Fibroblast of lung (primary cell): ENCODE data around the gene SPINK6. TPM values are rescaled to one million over a fixed set of nuclear protein-coding genes. Genes with fewer than 3 reads are reported as not detected.

Source experiments
- DNase-seq, 2 donors: peaks; one replicate each; pipeline versions ENCODE4 v3.0.0 to v3.0.0-alpha.2; 2010; ENCODE audit warnings: low read depth in 2 of 2
- H2AFZ ChIP-seq: 2 replicates; pipeline ENCODE4 v1.5.1; 2012; ENCODE audit warnings: low read length, control low read depth, inconsistent platforms
- H3K27ac ChIP-seq: 2 replicates; pipeline ENCODE4 v1.5.1; 2011; ENCODE audit warnings: low read length, control low read depth; ENCODE audit not compliant: insufficient read depth
- H3K27me3 ChIP-seq: 2 replicates; pipeline ENCODE4 v1.5.1; 2011; ENCODE audit warnings: mild to moderate bottlenecking, low read length; ENCODE audit not compliant: control insufficient read depth, insufficient read depth
- H3K36me3 ChIP-seq: 2 replicates; pipeline ENCODE4 v1.5.1; 2011; ENCODE audit warnings: low read length; ENCODE audit not compliant: control insufficient read depth, insufficient read depth
- H3K4me1 ChIP-seq: 2 replicates; pipeline ENCODE4 v1.5.1; 2011; ENCODE audit warnings: low read length; ENCODE audit not compliant: control insufficient read depth, insufficient read depth; ENCODE audit errors: extremely low read depth
- H3K4me2 ChIP-seq: 2 replicates; pipeline ENCODE4 v1.5.1; 2011; ENCODE audit warnings: low read length, control low read depth; ENCODE audit not compliant: insufficient read depth; ENCODE audit errors: extremely low read depth
- H3K4me3 ChIP-seq, 4 experiments: fragments of 200-600 bp in 1 of 4; sonication (generic) in 1 of 4; replicated peaks in 1 of 4; 2 replicates each; pipeline ENCODE4 v1.5.1; 2011 to 2016; ENCODE audit warnings: low read length in 4 of 4, low read depth in 3 of 4, mild to moderate bottlenecking in 3 of 4, control low read depth in 2 of 4, inconsistent platforms in 1 of 4, mixed read lengths in 1 of 4; ENCODE audit not compliant: insufficient read depth in 1 of 4; ENCODE audit errors: control extremely low read depth in 1 of 4
- H3K79me2 ChIP-seq: 2 replicates; pipeline ENCODE4 v1.5.1; 2012; ENCODE audit warnings: mild to moderate bottlenecking, low read length, inconsistent platforms; ENCODE audit not compliant: control insufficient read depth, insufficient read depth
- H3K9ac ChIP-seq: 2 replicates; pipeline ENCODE4 v1.5.1; 2011; ENCODE audit warnings: mild to moderate bottlenecking, low read length, control low read depth; ENCODE audit not compliant: insufficient read depth
- H3K9me3 ChIP-seq: 2 replicates; pipeline ENCODE4 v1.5.1; 2012; ENCODE audit warnings: low read depth, low read length; ENCODE audit not compliant: control insufficient read depth, insufficient read depth
- H4K20me1 ChIP-seq: 2 replicates; pipeline ENCODE4 v1.5.1; 2011; ENCODE audit warnings: low read length; ENCODE audit not compliant: control insufficient read depth, insufficient read depth; ENCODE audit errors: extremely low read depth
- CTCF ChIP-seq, 2 donors: IDR thresholded peaks in 1 of 2; conservative IDR thresholded peaks in 1 of 2; 1 replicate in 1 of 2; 2 replicates in 1 of 2; pipeline ENCODE4 v1.5.1; 2011 to 2012; ENCODE audit warnings: low read length in 2 of 2, control low read depth in 1 of 2, inconsistent platforms in 1 of 2, low read depth in 1 of 2, mild to moderate bottlenecking in 1 of 2
- EZH2 ChIP-seq: IDR thresholded peaks from 2 replicates; pipeline ENCODE4 v1.5.1; 2012; ENCODE audit warnings: low read length, control low read depth, mild to moderate bottlenecking; ENCODE audit errors: missing control alignments
- polyA plus RNA-seq, 2 donors: library from polyadenylated mRNA; depleted of rRNA in 1 of 2; stranded (reverse) in 1 of 2; unstranded in 1 of 2; fragments of >200 nt; gene quantifications; 2 replicates each; pipeline ENCODE4 v1.2.1, GENCODE V29; 2011 to 2012; ENCODE audit warnings: missing spikeins in 1 of 2
- total RNA-seq: library from RNA; depleted of rRNA; stranded (reverse); fragments of >200 nt; gene quantifications from 2 replicates; pipeline ENCODE4 v1.2.1, GENCODE V29; 2014

Gene SPINK6
- total and polyA plus RNA-seq, 2 donors (not counting 1 experiment from before 2014, with no cell fraction given): not detected

DNA sequence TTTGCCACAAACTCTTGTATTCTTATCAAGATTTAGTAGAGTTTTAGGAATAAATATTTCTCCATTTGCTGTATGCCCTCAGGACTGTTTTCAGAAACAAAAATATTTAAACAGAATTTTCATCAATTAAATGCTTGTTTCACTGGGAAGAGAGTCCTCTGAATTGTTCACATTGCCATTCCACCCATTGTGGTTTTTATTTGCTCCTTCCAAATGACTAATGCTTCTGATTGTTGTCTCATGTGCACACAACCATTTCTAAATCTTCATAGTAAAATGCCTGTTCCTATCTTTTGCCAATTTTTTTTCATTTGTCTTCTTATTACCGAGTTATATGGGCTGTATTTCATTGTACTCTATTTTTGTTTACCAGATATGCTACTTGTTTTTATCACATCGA is 46.1 kb downstream of the SPINK6 start:
- no peak overlapping the region for H3K27ac ChIP-seq
- H3K4me3 ChIP-seq: no peak overlapping the region
- DNase-seq: no peak
- no peaks in the 10 kb centered on the region for H3K79me2 ChIP-seq
- H4K20me1 ChIP-seq: no peaks in the 10 kb centered on the region
- no peak overlapping the region for H2AFZ ChIP-seq
- H3K27me3 ChIP-seq: no peaks in the 10 kb centered on the region
- H3K4me1 ChIP-seq: no peaks in the 10 kb centered on the region
- H3K4me2 ChIP-seq: no peak overlapping the region
- H3K9me3 ChIP-seq: no peaks in the 10 kb centered on the region
- TF ChIP-seq CTCF (conservative IDR thresholded peaks at IDR 0.05 in 1 of 2, IDR thresholded peaks at IDR 0.05 in 1 of 2; ENCODE audit: low read depth in 1 of 2, low read length in 2 of 2) (no peak), EZH2 (no peak)
- no peaks in the 10 kb centered on the region for H3K36me3 ChIP-seq
- no peak overlapping the region for H3K9ac ChIP-seq

GRCh38 chr5:148255456-148255855 is 52.6 kb downstream of the SPINK6 start:
- Histone ChIP-seq H3K79me2 (no peaks in the 10 kb centered on the region), H3K36me3 (no peaks in the 10 kb centered on the region), H3K27ac (no peak overlapping the region), H3K4me2 (no peak overlapping the region), H3K9me3 (no peaks in the 10 kb centered on the region), H3K4me1 (no peaks in the 10 kb centered on the region), H2AFZ (no peak overlapping the region), H3K9ac (no peak overlapping the region), H3K4me3 (no peak overlapping the region), H3K27me3 (no peaks in the 10 kb centered on the region), H4K20me1 (no peaks in the 10 kb centered on the region)
- TF ChIP-seq EZH2: no peak
- no peak for TF ChIP-seq CTCF (conservative IDR thresholded peaks at IDR 0.05 in 1 of 2, IDR thresholded peaks at IDR 0.05 in 1 of 2; ENCODE audit: low read depth in 1 of 2, low read length in 2 of 2)
- DNase-seq: no peak

GRCh38 chr5:148259288-148259687 is 56.4 kb downstream of the SPINK6 start:
- Histone ChIP-seq H3K4me2 (no peak overlapping the region), H3K9me3 (no peaks in the 10 kb centered on the region), H4K20me1 (no peaks in the 10 kb centered on the region), H3K27me3 (no peaks in the 10 kb centered on the region), H3K9ac (no peak overlapping the region), H3K79me2 (no peaks in the 10 kb centered on the region), H3K27ac (no peak overlapping the region), H3K4me3 (no peak overlapping the region), H3K4me1 (no peaks in the 10 kb centered on the region), H2AFZ (no peak overlapping the region), H3K36me3 (no peaks in the 10 kb centered on the region)
- TF ChIP-seq EZH2: no peak
- TF ChIP-seq CTCF (conservative IDR thresholded peaks at IDR 0.05 in 1 of 2, IDR thresholded peaks at IDR 0.05 in 1 of 2; ENCODE audit: low read depth in 1 of 2, low read length in 2 of 2): no peak
- no peak for DNase-seq
